ENCODE data around the gene ZNF711.
"Not testable (repeated sequence)": the region's sequence is repeated elsewhere in the genome, so short reads cannot be mapped to it uniquely, and the experiment has no call there.

The ZNF711 gene

DNA sequence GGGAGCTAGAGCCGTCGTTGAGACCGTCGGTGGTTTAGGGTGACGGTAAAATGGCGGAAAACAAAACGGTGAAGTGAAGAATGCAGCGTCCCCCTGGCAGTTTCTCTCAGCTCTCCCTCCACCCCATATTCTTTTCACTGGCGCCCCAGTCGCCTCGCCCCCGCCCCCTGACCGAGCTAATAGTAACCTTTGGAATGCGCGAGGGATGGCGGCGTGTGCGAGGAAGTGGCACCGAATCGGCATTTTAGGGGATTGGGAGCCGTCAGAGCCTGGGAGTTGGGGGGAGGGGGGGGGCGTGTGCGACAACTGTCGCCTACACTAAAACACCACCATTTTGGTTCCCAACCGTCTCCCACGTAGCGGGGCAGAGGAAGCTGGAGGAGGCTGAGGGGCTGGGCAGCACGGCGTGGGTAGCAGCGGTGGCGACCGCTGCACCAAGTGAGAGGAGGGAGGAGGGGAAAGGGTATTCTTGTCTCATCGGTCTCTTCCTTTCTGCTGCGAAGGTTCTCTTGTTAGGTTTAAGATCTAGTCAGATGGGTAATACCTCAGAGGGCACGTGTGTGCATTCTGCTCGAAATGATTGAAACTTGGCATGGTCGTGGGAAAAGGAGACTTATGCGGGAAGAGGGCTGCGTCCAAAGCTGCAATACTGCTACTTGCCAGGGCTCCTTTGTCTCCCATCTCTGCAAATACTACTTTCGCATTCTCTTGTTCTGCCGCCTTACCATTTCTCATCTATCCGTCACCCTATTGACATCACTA lies 840 bp downstream of the ZNF711 start:
- H3K36me3 ChIP-seq (ENCODE audit: insufficient read depth, low read length): peaks cover 23% of the 10 kb centered on the region
- H3K4me3 ChIP-seq: peak overlapping the region; percentile 87
- H3K9me3 ChIP-seq (ENCODE audit: low read depth, low read length): no peaks in the 10 kb centered on the region
- TF ChIP-seq POLR2AphosphoS5 (IDR thresholded peaks at IDR 0.05; ENCODE audit: borderline replicate concordance, low read depth, low read length) (no peak), EZH2 (IDR thresholded peaks at IDR 0.05) (no peak), FOXP2 (optimal IDR thresholded peaks at IDR 0.05; ENCODE audit: control extremely low read depth, extremely low read length, insufficient read depth) (no peak)
- no peak for DNase-seq (ENCODE audit: low read depth, low spot score)
- peak overlapping the region; percentile 89 for H3K27ac ChIP-seq
- H3K9ac ChIP-seq (ENCODE audit: insufficient read length): peak overlapping the region; percentile 91

DNA sequence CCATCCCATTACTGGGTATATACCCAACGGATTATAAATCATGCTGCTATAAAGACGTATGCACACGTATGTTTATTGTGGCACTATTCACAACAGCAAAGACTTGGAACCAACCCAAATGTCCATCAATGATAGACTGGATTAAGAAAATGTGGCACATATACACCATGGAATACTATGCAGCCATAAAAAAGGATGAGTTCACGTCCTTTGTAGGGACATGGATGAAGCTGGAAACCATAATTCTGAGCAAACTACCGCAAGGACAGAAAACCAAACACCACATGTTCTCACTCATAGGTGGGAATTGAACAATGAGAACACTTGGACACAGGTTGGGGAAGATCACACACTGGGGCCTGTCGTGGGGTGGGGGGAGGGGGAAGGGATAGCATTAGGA lies 41.5 kb downstream of the ZNF711 start:
- not testable (repeated sequence) for H3K9ac ChIP-seq (ENCODE audit: insufficient read length); DNase-seq (ENCODE audit: low read depth, low spot score); H3K9me3 ChIP-seq (ENCODE audit: low read depth, low read length); H3K4me3 ChIP-seq; H3K36me3 ChIP-seq (ENCODE audit: insufficient read depth, low read length); H3K27ac ChIP-seq

DNA sequence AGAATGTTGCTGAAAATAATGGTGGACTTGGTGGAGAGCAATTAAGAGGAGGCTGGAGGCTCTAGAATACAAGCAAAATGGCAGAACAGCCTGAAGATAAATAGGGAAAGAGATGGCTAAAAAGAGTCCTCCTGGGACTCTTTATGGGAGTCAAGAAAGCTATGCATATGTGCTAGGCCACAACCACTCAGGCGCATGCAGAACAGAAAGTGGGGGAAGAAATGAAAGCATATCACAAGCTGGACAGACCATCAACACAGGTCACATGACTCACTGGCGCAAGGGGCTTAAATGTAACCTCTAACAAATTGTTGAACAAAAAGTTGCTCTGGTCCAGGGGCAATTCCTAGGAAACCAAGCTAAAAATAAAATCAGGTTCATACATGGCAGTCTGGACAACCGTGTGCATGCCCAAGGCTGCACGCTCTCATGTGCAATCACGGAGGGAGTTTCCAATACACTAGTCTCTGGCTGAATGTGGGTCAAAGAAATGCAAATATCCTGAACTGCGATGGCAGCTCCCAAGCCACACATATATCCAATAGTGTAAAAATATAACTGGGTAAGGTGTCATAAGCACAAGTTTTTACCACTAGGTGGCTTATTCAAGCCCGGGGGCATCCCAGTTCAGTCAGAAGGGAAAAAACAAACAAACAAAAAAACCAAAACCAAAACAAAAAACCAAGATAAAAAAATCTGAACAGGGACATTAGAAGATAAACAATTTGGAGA lies 45.4 kb downstream of the ZNF711 start:
- H3K9me3 ChIP-seq (ENCODE audit: low read depth, low read length): no peaks in the 10 kb centered on the region
- DNase-seq (ENCODE audit: low read depth, low spot score): no peak
- H3K27ac ChIP-seq: no peak overlapping the region
- no peak overlapping the region for H3K9ac ChIP-seq (ENCODE audit: insufficient read length)
- H3K36me3 ChIP-seq (ENCODE audit: insufficient read depth, low read length): no peaks in the 10 kb centered on the region
- no peak overlapping the region for H3K4me3 ChIP-seq
- TF ChIP-seq EZH2 (IDR thresholded peaks at IDR 0.05): no peak
- TF ChIP-seq FOXP2 (optimal IDR thresholded peaks at IDR 0.05; ENCODE audit: control extremely low read depth, extremely low read length, insufficient read depth): no peak
- TF ChIP-seq POLR2AphosphoS5 (IDR thresholded peaks at IDR 0.05; ENCODE audit: borderline replicate concordance, low read depth, low read length): no peak

GRCh38 chrX:85303544-85303943 lies 59.8 kb downstream of the ZNF711 start:
- no peaks in the 10 kb centered on the region for H3K36me3 ChIP-seq (ENCODE audit: insufficient read depth, low read length)
- H3K9ac ChIP-seq (ENCODE audit: insufficient read length): no peak overlapping the region
- no peak overlapping the region for H3K27ac ChIP-seq
- TF ChIP-seq POLR2AphosphoS5 (IDR thresholded peaks at IDR 0.05; ENCODE audit: borderline replicate concordance, low read depth, low read length) (no peak), EZH2 (IDR thresholded peaks at IDR 0.05) (no peak), FOXP2 (optimal IDR thresholded peaks at IDR 0.05; ENCODE audit: control extremely low read depth, extremely low read length, insufficient read depth) (no peak)
- H3K9me3 ChIP-seq (ENCODE audit: low read depth, low read length): no peaks in the 10 kb centered on the region
- no peak for DNase-seq (ENCODE audit: low read depth, low spot score)
- H3K4me3 ChIP-seq: no peak overlapping the region

GRCh38 chrX:85309717-85310116 lies 65.9 kb downstream of the ZNF711 start:
- no peaks in the 10 kb centered on the region for H3K9me3 ChIP-seq (ENCODE audit: low read depth, low read length)
- no peak for TF ChIP-seq EZH2 (IDR thresholded peaks at IDR 0.05)
- TF ChIP-seq FOXP2 (optimal IDR thresholded peaks at IDR 0.05; ENCODE audit: control extremely low read depth, extremely low read length, insufficient read depth): no peak
- no peak for TF ChIP-seq POLR2AphosphoS5 (IDR thresholded peaks at IDR 0.05; ENCODE audit: borderline replicate concordance, low read depth, low read length)
- no peak overlapping the region for H3K27ac ChIP-seq
- no peak overlapping the region for H3K4me3 ChIP-seq
- DNase-seq (ENCODE audit: low read depth, low spot score): no peak
- no peak overlapping the region for H3K9ac ChIP-seq (ENCODE audit: insufficient read length)
- H3K36me3 ChIP-seq (ENCODE audit: insufficient read depth, low read length): no peaks in the 10 kb centered on the region

GRCh38 chrX:85311348-85311747 lies 67.6 kb downstream of the ZNF711 start:
- H3K9ac ChIP-seq (ENCODE audit: insufficient read length); H3K27ac ChIP-seq; H3K4me3 ChIP-seq; DNase-seq (ENCODE audit: low read depth, low spot score); H3K36me3 ChIP-seq (ENCODE audit: insufficient read depth, low read length); H3K9me3 ChIP-seq (ENCODE audit: low read depth, low read length): not testable (repeated sequence)
